ENCODE measurements around the gene ATP13A2.
"Not testable (repeated sequence)": the region's sequence is repeated elsewhere in the genome, so short reads cannot be mapped to it uniquely, and the experiment has no call there.

ATP13A2 gene

DNA sequence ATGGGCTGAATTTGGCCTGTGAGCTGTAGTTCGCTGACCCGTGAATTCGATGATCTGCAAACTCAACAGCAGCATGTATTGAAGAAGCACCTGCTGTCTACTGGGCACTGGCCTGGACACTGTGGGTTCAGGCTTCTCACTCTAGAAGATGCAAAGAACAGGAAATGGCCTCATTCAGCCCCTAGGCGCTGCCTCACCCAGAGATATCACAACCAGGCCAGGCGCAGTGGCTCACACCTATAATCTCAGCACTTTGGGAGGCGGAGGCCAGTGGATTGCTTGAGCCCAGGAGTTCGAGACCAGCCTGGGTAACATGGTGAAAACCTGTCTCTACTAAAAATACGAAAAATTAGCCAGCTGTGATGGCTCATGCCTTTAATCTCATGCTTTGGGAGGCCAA is 55.0 kb downstream of the ATP13A2 start:
- no peak for DNase-seq

DNA sequence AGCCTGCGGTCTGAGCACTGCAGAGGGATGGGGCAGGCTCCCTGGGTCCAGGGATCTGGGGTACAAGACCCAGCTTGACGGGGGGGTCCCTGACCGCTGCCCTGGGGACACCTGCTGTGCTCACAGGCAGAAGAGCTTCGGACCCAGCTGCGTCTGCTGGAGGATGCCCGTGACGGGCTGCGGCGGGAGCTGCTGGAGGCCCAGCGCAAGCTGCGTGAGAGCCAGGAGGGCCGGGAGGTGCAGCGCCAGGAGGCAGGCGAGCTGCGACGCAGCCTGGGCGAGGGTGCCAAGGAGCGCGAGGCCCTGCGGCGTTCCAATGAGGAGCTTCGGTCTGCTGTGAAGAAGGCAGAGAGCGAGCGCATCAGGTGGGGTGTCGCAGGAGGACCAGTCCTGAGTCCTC is 56.5 kb downstream of the ATP13A2 start:
- no peak for DNase-seq

DNA sequence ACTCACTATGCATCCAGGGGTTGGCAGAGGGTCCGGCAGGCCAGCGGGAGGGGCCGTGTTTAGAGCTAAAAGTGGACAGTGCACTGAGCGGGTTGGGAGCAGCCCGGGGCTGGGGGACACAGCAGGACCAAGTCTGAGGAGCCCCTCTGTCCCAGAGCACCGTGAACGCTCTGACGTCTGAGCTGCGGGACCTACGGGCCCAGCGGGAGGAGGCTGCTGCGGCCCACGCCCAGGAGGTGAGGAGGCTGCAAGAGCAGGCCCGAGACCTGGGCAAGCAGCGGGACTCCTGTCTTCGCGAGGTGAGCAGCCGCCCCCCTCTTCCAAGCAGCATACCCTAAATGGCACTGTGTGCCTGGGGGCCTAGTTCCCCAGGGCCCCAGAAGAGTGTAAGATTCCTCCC is 57.1 kb downstream of the ATP13A2 start:
- DNase-seq = no peak

DNA sequence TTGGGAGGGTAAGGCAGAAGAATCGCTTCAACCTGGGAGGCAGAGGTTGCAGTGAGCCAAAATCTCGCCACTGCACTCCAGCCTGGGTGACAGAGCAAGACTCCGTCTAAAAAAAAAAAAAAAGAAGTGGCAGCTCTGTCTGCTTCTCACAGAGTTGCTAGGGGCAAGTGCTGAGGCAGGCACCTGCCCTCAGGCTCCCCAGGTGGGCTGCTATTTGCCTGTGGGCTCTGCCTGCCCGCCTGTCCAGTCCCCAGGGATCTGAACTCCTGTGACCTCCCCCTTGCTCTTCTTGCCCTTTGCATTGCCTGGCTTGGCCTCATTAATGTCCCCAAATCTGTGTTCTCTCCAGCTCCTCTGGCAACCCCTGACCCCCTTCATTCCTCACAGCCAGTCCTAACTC is 59.4 kb downstream of the ATP13A2 start:
- not testable (repeated sequence) for DNase-seq

DNA sequence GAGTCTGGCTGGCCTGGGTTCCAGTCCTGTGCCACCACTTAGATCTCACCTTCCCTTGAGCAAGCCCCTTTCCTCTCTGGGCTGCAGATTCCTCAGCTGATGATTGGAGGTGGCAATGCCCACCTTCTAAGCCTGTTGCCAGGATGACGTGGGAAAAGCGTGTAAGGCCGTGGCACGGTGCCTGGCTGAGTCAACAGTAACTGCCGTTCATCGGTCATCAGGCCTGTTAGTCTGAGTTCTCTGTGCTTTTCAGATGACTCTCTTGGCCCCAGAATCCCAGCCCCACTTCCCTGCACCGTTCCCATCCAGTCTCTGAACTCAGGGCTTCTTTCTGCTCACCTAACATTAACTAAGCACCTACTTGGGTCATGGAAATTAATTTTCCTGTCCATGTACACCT is 62.7 kb downstream of the ATP13A2 start:
- not testable (repeated sequence) for DNase-seq

DNA sequence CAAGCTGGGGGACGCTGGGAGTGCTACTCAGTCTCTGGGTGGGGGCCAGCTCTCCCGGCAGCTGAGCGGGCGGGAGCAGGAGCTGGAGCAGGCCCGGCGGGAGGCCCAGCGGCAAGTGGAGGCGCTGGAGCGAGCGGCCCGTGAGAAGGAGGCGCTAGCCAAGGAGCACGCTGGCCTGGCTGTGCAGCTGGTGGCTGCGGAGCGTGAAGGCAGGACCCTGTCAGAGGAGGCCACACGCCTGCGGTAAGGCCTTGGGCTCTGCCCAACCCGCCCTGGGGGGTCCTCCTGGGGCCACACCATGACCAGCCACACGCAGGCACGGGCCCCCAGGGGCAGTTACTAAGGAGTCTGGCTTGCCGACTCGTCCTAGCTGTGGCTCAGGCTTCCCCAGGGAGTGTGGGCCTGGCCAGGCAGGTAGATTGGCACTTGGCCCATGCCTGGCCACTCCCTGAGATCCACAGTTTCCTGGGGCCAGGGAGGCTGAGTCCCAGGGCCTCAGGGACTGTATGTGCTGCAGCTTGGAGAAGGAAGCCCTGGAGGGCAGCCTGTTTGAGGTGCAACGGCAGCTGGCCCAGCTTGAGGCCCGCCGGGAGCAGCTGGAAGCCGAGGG is 63.3 kb downstream of the ATP13A2 start:
- DNase-seq = not testable (repeated sequence)

DNA sequence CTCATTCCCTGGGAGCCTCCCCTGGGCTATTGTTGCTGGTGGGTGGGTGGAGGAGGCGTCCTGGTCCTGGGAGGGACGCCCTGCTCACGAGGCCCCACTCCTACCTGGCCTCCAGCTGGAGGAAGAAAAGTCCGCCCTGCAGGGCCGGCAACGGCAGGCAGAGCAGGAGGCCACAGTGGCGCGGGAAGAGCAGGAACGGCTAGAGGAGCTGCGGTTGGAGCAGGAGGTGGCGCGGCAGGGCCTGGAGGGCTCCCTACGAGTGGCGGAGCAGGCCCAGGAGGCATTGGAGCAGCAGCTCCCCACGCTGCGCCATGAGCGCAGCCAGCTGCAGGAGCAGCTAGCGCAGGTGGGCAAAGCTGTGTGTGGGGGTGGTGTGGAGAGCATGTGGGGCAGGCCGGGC is 65.1 kb downstream of the ATP13A2 start:
- no peak for DNase-seq

DNA sequence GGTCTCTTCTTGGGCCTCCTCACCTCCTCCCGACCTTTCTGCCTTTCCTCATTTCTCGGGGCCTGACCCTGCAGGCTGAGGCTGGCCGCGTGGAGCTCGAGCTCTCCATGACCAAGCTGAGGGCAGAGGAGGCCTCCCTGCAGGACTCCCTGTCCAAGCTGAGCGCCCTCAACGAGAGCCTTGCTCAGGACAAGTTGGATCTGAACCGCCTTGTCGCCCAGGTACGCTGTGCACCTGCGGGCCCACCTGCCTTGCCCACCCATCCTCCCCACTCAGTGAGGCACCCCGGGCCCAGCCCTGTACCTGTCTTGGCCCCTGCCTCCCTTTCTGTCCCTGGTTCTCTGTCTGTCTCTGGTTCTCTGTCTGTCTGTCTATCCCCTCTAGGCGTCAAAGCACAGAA is 65.5 kb downstream of the ATP13A2 start:
- not testable (repeated sequence) for DNase-seq

DNA sequence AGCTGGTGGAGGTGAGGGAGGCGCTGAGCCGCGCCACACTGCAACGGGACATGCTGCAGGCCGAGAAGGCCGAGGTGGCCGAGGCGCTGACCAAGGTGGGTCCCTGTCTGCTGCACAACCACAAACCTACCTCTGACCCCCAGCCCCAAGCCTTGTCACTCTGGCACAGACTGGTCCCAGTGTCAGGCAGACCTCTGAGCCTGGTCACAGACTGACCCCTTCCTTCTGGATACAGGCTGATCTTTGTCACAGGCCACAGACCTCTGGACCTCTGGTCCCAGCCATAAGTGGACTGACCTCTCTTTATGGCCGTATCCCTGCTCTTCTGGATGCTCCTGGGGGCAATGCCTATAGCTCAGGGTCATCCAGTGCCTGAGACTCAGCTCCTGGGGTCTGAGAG is 66.2 kb downstream of the ATP13A2 start:
- not testable (repeated sequence) for DNase-seq

DNA sequence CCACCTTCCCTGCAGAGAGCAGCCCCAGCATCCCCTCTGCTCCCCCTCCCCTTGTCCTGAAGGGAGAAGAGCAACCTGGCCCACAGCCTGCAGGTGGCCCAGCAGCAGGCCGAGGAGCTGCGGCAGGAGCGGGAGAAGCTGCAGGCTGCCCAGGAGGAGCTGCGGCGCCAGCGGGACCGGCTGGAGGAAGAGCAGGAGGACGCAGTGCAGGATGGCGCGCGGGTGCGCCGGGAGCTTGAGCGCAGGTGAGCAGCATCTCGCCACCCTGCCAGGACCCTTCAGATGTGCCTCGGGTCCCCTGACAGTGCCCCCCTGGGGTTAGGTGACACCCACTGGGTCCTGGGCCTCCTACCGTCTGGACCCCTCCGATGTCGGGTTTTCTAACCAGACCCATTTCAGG is 67.7 kb downstream of the ATP13A2 start:
- DNase-seq = no peak

DNA sequence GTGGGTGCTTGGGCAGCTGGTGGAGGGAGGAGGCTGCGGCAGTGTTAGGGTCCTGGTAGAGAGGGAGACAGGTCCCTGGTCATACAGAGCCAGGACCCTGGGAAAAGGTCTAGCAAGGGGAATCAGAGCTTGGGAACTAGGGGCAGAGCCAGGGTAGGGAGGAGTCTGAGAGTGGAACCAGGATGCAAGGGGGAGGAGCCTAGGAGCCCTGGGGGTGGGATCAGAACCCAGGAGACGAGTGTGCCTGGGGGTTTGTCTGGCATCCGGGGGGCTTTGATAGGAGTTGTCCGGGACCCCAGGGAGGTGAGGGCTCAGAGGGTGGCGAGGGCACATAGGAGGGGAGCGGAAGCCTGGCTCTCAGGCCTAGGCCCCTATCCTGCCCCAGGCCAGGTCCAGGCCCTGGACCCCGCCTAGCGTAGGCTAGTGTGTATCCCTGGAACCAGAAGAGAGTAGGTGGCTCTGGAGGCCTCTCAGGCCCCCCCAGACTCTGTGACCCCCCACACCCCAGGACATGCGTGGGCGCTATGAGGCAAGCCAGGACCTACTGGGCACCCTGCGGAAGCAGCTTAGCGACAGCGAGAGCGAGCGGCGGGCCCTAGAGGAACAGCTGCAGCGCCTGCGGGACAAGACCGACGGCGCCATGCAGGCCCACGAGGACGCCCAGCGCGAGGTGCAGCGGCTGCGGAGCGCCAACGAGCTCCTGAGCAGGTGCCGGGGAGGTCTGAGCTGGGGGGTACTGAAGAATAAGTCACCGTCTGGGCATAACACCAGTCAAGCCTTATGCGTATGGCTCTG is 72.1 kb downstream of the ATP13A2 start:
- DNase-seq = not testable (repeated sequence)

DNA sequence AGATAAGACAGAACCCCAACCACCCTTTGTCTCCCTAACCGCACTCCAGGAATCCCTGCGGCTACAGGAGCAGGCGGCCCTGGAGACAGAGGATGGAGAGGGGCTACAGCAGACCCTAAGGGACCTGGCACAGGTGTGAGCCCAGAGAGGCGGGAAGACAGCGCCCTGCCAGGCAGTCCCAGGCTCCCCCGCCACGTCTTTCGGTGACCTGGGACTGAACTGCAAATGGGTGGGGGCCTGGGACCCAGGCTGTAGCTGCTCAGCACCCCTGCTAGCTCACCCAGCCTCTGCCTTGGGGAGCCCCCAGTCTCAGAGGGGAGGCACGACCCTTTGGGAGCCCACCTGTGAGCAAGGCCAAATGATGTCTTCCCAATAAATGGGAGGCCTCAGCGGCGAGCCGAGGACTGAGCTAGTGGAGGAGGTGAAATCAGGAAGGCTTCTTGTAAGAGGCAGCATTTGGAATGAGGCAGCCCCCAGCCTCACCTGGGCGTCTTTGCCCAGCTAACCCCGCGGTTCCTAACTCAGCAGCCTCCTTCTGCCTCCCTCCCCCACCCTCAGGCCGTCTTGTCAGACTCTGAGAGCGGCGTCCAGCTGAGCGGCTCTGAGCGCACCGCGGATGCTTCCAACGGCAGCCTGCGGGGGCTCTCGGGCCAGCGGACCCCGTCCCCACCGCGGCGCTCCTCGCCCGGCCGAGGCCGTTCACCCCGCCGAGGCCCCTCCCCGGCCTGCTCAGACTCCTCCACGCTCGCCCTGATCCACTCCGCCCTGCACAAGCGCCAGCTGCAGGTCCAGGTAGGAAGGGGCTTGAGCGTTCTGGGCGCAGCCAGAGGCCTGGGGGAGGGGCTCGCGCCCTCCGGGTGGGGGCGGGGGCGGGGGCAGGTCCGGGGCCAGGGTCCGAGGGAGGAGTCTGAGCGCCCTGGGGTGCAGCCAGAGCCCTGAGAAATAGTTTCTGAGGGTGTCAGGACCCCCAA is 73.1 kb downstream of the ATP13A2 start:
- no peak for DNase-seq

DNA sequence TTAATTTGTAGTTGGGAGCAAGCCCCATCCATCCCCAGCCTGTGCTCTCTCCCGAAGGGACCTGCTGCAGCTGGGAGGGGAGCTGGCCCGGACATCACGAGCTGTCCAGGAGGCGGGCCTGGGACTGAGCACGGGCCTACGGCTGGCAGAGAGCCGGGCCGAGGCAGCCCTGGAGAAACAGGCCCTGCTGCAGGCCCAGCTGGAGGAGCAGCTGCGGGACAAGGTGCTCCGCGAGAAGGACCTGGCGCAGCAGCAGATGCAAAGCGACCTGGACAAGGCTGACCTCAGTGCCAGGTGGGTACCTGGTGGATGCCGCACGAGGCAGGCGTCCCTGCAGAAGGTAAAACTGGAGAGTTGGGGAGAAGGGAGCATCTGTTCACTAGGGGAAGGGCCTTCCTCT is 75.1 kb downstream of the ATP13A2 start:
- DNase-seq = not testable (repeated sequence)

Measured in stimulated activated naive CD4-positive, alpha-beta T cell (primary cell).